Ascending aorta (tissue), 2 donors: ENCODE results near the gene UGT2A1. TPM values are rescaled to one million over a fixed set of nuclear protein-coding genes. Genes with fewer than 3 reads are reported as not detected.

Experiments used
- DNase-seq, 2 donors: peaks; one replicate each; pipeline ENCODE4 v3.0.0-alpha.2; 2019; ENCODE audit warnings: low spot score in 2 of 2
- H3K27ac ChIP-seq, 2 donors: fragments of 200-600 bp; sonication (generic); one replicate each; pipeline ENCODE4 v1.5.1; 2016 to 2017; ENCODE audit warnings: mild to moderate bottlenecking in 1 of 2
- H3K27me3 ChIP-seq: fragments of 200-600 bp; sonication (generic); one replicate; pipeline ENCODE4 v1.5.1; 2017
- H3K36me3 ChIP-seq, 2 donors: fragments of 200-600 bp; sonication (generic); one replicate each; pipeline ENCODE4 v1.5.1; 2016
- H3K4me1 ChIP-seq, 2 donors: fragments of 200-600 bp; sonication (generic); one replicate each; pipeline ENCODE4 v1.5.1; 2016 to 2017; ENCODE audit warnings: mild to moderate bottlenecking in 1 of 2
- H3K4me3 ChIP-seq, 2 donors: fragments of 200-600 bp; sonication (generic); one replicate each; pipeline ENCODE4 v1.5.1; 2016 to 2017; ENCODE audit warnings: mild to moderate bottlenecking in 1 of 2
- H3K9me3 ChIP-seq, 2 donors: fragments of 200-600 bp; sonication (generic); one replicate each; pipeline ENCODE4 v1.5.1; 2016
- CTCF ChIP-seq, 3 experiments: fragments of 200-600 bp in 2 of 3; fragments of 450-650 bp in 1 of 3; sonication (generic) in 2 of 3; IDR thresholded peaks; one replicate each; pipeline ENCODE4 v1.5.1; 2016 to 2019; ENCODE audit warnings: antibody characterized with exemption in 3 of 3, mild to moderate bottlenecking in 1 of 3, moderate library complexity in 1 of 3
- intact Hi-C: fragments of 100-400 bp; cut with DNase I; formaldehyde crosslinking; loops from one replicate; pipeline ENCODE4 v1.15.1; 2023
- total RNA-seq: library from RNA; depleted of rRNA; stranded (reverse); fragments of >200 nt; gene quantifications from one replicate; pipeline ENCODE4 v1.1.0, GENCODE V29; 2016

UGT2A1 gene
- total RNA-seq: not detected

GRCh38 chr4:69653147-69653546 is at the start of gene UGT2A1:
UGT2A1 (minus strand) TSS chr4:69653247; CDS start chr4:69647644, 5,603 bp downstream.
- no peak for DNase-seq
- intact Hi-C loops: no loop called here
- Histone ChIP-seq H3K4me1 (no peaks in the 10 kb centered on the region), H3K36me3 (no peaks in the 10 kb centered on the region), H3K4me3 (no peak within 1 kb of the TSS), H3K27me3 (no peaks in the 10 kb centered on the region), H3K27ac (no peak within 1 kb of the TSS), H3K9me3 (no peaks in the 10 kb centered on the region)
- no peak for TF ChIP-seq CTCF (IDR thresholded peaks at IDR 0.05)

- H3K36me3 ChIP-seq: no peaks in the 10 kb centered on the region
- TF ChIP-seq CTCF (IDR thresholded peaks at IDR 0.05): no peak
- H3K9me3 ChIP-seq: peaks cover 0 to 7% of the 10 kb centered on the region in 2 donors
- intact Hi-C loops: no loop called here
- H3K27me3 ChIP-seq: no peaks in the 10 kb centered on the region
- no peaks in the 10 kb centered on the region for H3K4me1 ChIP-seq
- H3K27ac ChIP-seq: no peak overlapping the region
- no peak overlapping the region for H3K4me3 ChIP-seq
- no peak for DNase-seq
Measured at GRCh38 chr4:69702201-69702600, 49.2 kb upstream of the UGT2A1 start.

GRCh38 chr4:69701696-69702095 is 48.6 kb upstream of the UGT2A1 start:
- no peak for TF ChIP-seq CTCF (IDR thresholded peaks at IDR 0.05)
- Histone ChIP-seq H3K9me3 (peaks cover 0 to 7% of the 10 kb centered on the region in 2 donors), H3K4me3 (no peak overlapping the region), H3K27ac (no peak overlapping the region), H3K4me1 (no peaks in the 10 kb centered on the region), H3K27me3 (no peaks in the 10 kb centered on the region), H3K36me3 (no peaks in the 10 kb centered on the region)
- no peak for DNase-seq
- intact Hi-C loops: no loop called here

- H3K4me3 ChIP-seq: no peak overlapping the region
- H3K9me3 ChIP-seq: peaks cover 0 to 7% of the 10 kb centered on the region in 2 donors
- no peaks in the 10 kb centered on the region for H3K36me3 ChIP-seq
- H3K4me1 ChIP-seq: no peaks in the 10 kb centered on the region
- TF ChIP-seq CTCF (IDR thresholded peaks at IDR 0.05): no peak
- intact Hi-C loops: no loop called here
- no peak overlapping the region for H3K27ac ChIP-seq
- no peaks in the 10 kb centered on the region for H3K27me3 ChIP-seq
- DNase-seq: no peak
Measured at GRCh38 chr4:69697536-69698242, 44.6 kb upstream of the UGT2A1 start.

GRCh38 chr4:69689599-69689998 is 36.6 kb upstream of the UGT2A1 start:
- Histone ChIP-seq H3K27me3 (no peaks in the 10 kb centered on the region), H3K9me3 (no peaks in the 10 kb centered on the region), H3K27ac (no peak overlapping the region), H3K36me3 (no peaks in the 10 kb centered on the region), H3K4me3 (no peak overlapping the region), H3K4me1 (no peaks in the 10 kb centered on the region)
- intact Hi-C loops: loop anchor here (10.0 kb wide), 1 partner anchor 185 kb away; no protein-coding TSS in a partner anchor
- peak in 2 of 3 experiments; percentile 25 to 42 for TF ChIP-seq CTCF (IDR thresholded peaks at IDR 0.05)
- DNase-seq: no peak
